Stimulated activated effector memory CD8-positive, alpha-beta T cell treated with anti-CD3 and anti-CD28 coated beads, Interleukin-12 subunit alpha, Interleukin-12 subunit beta, amount 100 ng/mL, for 72 hours (primary cell): ENCODE data around the gene GJA3.

Source experiments
- ATAC-seq: fragments of 150-1000 bp; cut with Tn5 transposase; 2 replicates; pipeline ENCODE4 v1.10.0; 2021
- DNase-seq, 2 donors: peaks; one replicate each; pipeline ENCODE4 v3.0.0; 2021 to 2022; ENCODE audit warnings: low spot score in 2 of 2
- H3K27ac Mint-ChIP-seq: one replicate; pipeline ENCODE4 v1.8.0; 2022; ENCODE audit warnings: mild to moderate bottlenecking, mixed read lengths
- H3K36me3 Mint-ChIP-seq: one replicate; pipeline ENCODE4 v1.8.0; 2022; ENCODE audit warnings: mild to moderate bottlenecking, mixed read lengths
- H3K4me1 Mint-ChIP-seq: one replicate; pipeline ENCODE4 v1.8.0; 2022; ENCODE audit warnings: mixed read lengths
- H3K4me3 Mint-ChIP-seq: one replicate; pipeline ENCODE4 v1.8.0; 2022; ENCODE audit warnings: mild to moderate bottlenecking, mixed read lengths
- H3K9me3 Mint-ChIP-seq: one replicate; pipeline ENCODE4 v1.8.0; 2022; ENCODE audit warnings: mixed read lengths

GJA3 gene

GRCh38 chr13:20190481-20191310, 29.8 kb upstream of the GJA3 start:
- H3K9me3 Mint-ChIP-seq: no peaks in the 10 kb centered on the region
- peak overlapping the region; percentile 71 for H3K4me3 Mint-ChIP-seq
- no peak overlapping the region for H3K27ac Mint-ChIP-seq
- H3K4me1 Mint-ChIP-seq: peaks cover 20% of the 10 kb centered on the region
- ATAC-seq (no peak), DNase-seq (peak in 1 of 2 donors; percentile 41)
- no peaks in the 10 kb centered on the region for H3K36me3 Mint-ChIP-seq

- no peak for ATAC-seq
- Mint-ChIP-seq H3K4me3 (no peak overlapping the region), H3K36me3 (no peaks in the 10 kb centered on the region), H3K27ac (no peak overlapping the region), H3K9me3 (no peaks in the 10 kb centered on the region), H3K4me1 (peaks cover 20% of the 10 kb centered on the region)
- peak in 1 of 2 donors; percentile 41 for DNase-seq
Measured at GRCh38 chr13:20190076-20190475, 29.2 kb upstream of the GJA3 start.

GRCh38 chr13:20188667-20189553, 28.1 kb upstream of the GJA3 start:
- Mint-ChIP-seq H3K4me1 (peaks cover 9% of the 10 kb centered on the region), H3K4me3 (no peak overlapping the region), H3K36me3 (no peaks in the 10 kb centered on the region), H3K9me3 (no peaks in the 10 kb centered on the region), H3K27ac (no peak overlapping the region)
- DNase-seq: no peak
- no peak for ATAC-seq

- H3K36me3 Mint-ChIP-seq: no peaks in the 10 kb centered on the region
- H3K4me3 Mint-ChIP-seq: no peak overlapping the region
- no peaks in the 10 kb centered on the region for H3K4me1 Mint-ChIP-seq
- ATAC-seq (no peak), DNase-seq (no peak)
- H3K9me3 Mint-ChIP-seq: no peaks in the 10 kb centered on the region
- no peak overlapping the region for H3K27ac Mint-ChIP-seq
Measured at GRCh38 chr13:20186771-20187170, 25.9 kb upstream of the GJA3 start.

GRCh38 chr13:20185366-20186056, 24.7 kb upstream of the GJA3 start:
- no peak overlapping the region for H3K27ac Mint-ChIP-seq
- ATAC-seq (no peak), DNase-seq (no peak)
- no peaks in the 10 kb centered on the region for H3K4me1 Mint-ChIP-seq
- H3K36me3 Mint-ChIP-seq: no peaks in the 10 kb centered on the region
- no peaks in the 10 kb centered on the region for H3K9me3 Mint-ChIP-seq
- H3K4me3 Mint-ChIP-seq: no peak overlapping the region

GRCh38 chr13:20182231-20182846, 21.5 kb upstream of the GJA3 start:
- no peak overlapping the region for H3K27ac Mint-ChIP-seq
- H3K36me3 Mint-ChIP-seq: no peaks in the 10 kb centered on the region
- no peaks in the 10 kb centered on the region for H3K9me3 Mint-ChIP-seq
- peak; percentile 86 for ATAC-seq
- peaks cover 6% of the 10 kb centered on the region for H3K4me1 Mint-ChIP-seq
- peak; percentile 24 to 67 for DNase-seq
- no peak overlapping the region for H3K4me3 Mint-ChIP-seq

- Mint-ChIP-seq H3K4me1 (peaks cover 6% of the 10 kb centered on the region), H3K4me3 (no peak overlapping the region), H3K27ac (no peak overlapping the region), H3K9me3 (no peaks in the 10 kb centered on the region), H3K36me3 (no peaks in the 10 kb centered on the region)
- ATAC-seq (no peak), DNase-seq (no peak)
Measured at GRCh38 chr13:20181188-20181587, 20.3 kb upstream of the GJA3 start.

GRCh38 chr13:20178156-20178555, 17.3 kb upstream of the GJA3 start:
- Mint-ChIP-seq H3K27ac (no peak overlapping the region), H3K9me3 (no peaks in the 10 kb centered on the region), H3K36me3 (no peaks in the 10 kb centered on the region), H3K4me3 (no peak overlapping the region), H3K4me1 (peaks cover 25% of the 10 kb centered on the region)
- no peak for DNase-seq
- no peak for ATAC-seq

- H3K4me1 Mint-ChIP-seq: peaks cover 27% of the 10 kb centered on the region
- H3K4me3 Mint-ChIP-seq: no peak overlapping the region
- ATAC-seq (no peak), DNase-seq (peak in 1 of 2 donors; percentile 42)
- no peaks in the 10 kb centered on the region for H3K9me3 Mint-ChIP-seq
- H3K27ac Mint-ChIP-seq: no peak overlapping the region
- no peaks in the 10 kb centered on the region for H3K36me3 Mint-ChIP-seq
Measured at GRCh38 chr13:20177049-20177831, 16.4 kb upstream of the GJA3 start.

GRCh38 chr13:20175907-20176652, 15.2 kb upstream of the GJA3 start:
- Mint-ChIP-seq H3K9me3 (no peaks in the 10 kb centered on the region), H3K4me3 (no peak overlapping the region), H3K4me1 (peaks cover 27% of the 10 kb centered on the region), H3K27ac (no peak overlapping the region), H3K36me3 (no peaks in the 10 kb centered on the region)
- DNase-seq (no peak), ATAC-seq (no peak)

GRCh38 chr13:20175406-20175794, 14.5 kb upstream of the GJA3 start:
- Mint-ChIP-seq H3K4me3 (peak overlapping the region; percentile 34), H3K27ac (no peak overlapping the region), H3K9me3 (no peaks in the 10 kb centered on the region), H3K36me3 (no peaks in the 10 kb centered on the region), H3K4me1 (peaks cover 27% of the 10 kb centered on the region)
- DNase-seq: no peak
- ATAC-seq: no peak

GRCh38 chr13:20174656-20175405, 14.0 kb upstream of the GJA3 start:
- Mint-ChIP-seq H3K36me3 (no peaks in the 10 kb centered on the region), H3K4me3 (peak overlapping the region; percentile 34), H3K27ac (peak overlapping the region; percentile 70)

GRCh38 chr13:20173116-20173746, 12.4 kb upstream of the GJA3 start:
- Mint-ChIP-seq H3K4me1 (peaks cover 26% of the 10 kb centered on the region), H3K4me3 (no peak overlapping the region), H3K36me3 (no peaks in the 10 kb centered on the region), H3K9me3 (no peaks in the 10 kb centered on the region), H3K27ac (no peak overlapping the region)
- DNase-seq (no peak), ATAC-seq (no peak)

More at GRCh38 chr13:20174656-20175405, 14.0 kb upstream of the GJA3 start:
- ATAC-seq (peak; percentile 95), DNase-seq (peak; percentile 22 to 75)
- peaks cover 27% of the 10 kb centered on the region for H3K4me1 Mint-ChIP-seq
- H3K9me3 Mint-ChIP-seq: no peaks in the 10 kb centered on the region
